CD14-positive monocyte (primary cell): ENCODE measurements around the gene IGF2BP1. TPM values are rescaled to one million over a fixed set of nuclear protein-coding genes. Genes with fewer than 3 reads are reported as not detected.

Experiments
- DNase-seq, 3 donors: peaks; one replicate each; pipeline ENCODE4 v3.0.0-alpha.2; 2011 to 2022
- H2AFZ ChIP-seq: 2 replicates; pipeline ENCODE4 v1.6.0; 2012; ENCODE audit warnings: mild to moderate bottlenecking, low read depth, low read length, inconsistent platforms; ENCODE audit not compliant: insufficient read depth, poor library complexity, severe bottlenecking
- H3K27ac ChIP-seq, 2 donors: 1 replicate in 1 of 2; 2 replicates in 1 of 2; pipeline ENCODE4 v1.5.1; 2012 to 2013; ENCODE audit warnings: low read length in 2 of 2, control low read depth in 1 of 2, inconsistent platforms in 1 of 2, low read depth in 1 of 2, mild to moderate bottlenecking in 1 of 2
- H3K27me3 ChIP-seq, 2 donors: one replicate each; pipeline versions ENCODE4 v1.6.0 to v1.6.1; 2011 to 2013; ENCODE audit warnings: low read length in 2 of 2; ENCODE audit not compliant: control insufficient read depth in 2 of 2, insufficient read depth in 2 of 2
- H3K36me3 ChIP-seq, 2 donors: replicated peaks in 1 of 2; 1 replicate in 1 of 2; 2 replicates in 1 of 2; pipeline versions ENCODE4 v1.5.1 to v1.6.1; 2012 to 2013; ENCODE audit warnings: low read length in 2 of 2, control low read depth in 1 of 2, inconsistent platforms in 1 of 2, mild to moderate bottlenecking in 1 of 2; ENCODE audit not compliant: insufficient read depth in 2 of 2, control insufficient read depth in 1 of 2
- H3K4me1 ChIP-seq, 2 donors: 1 replicate in 1 of 2; 2 replicates in 1 of 2; pipeline versions ENCODE4 v1.5.1 to v1.6.1; 2012 to 2013; ENCODE audit warnings: low read length in 2 of 2, control low read depth in 1 of 2, inconsistent platforms in 1 of 2, mild to moderate bottlenecking in 1 of 2, moderate library complexity in 1 of 2; ENCODE audit not compliant: insufficient read depth in 2 of 2, control insufficient read depth in 1 of 2
- H3K4me2 ChIP-seq: replicated peaks from 2 replicates; pipeline ENCODE3; 2012; ENCODE audit warnings: low read length, moderate library complexity, mild to moderate bottlenecking; ENCODE audit not compliant: poor library complexity, severe bottlenecking; ENCODE audit errors: extremely low read depth
- H3K4me3 ChIP-seq, 3 experiments: fragments of 200-600 bp in 1 of 3; sonication (generic) in 1 of 3; replicated peaks in 1 of 3; 1 replicate in 2 of 3; 2 replicates in 1 of 3; pipeline ENCODE4 v1.5.1; 2011 to 2013; ENCODE audit warnings: low read length in 3 of 3, mild to moderate bottlenecking in 3 of 3, control low read depth in 2 of 3, low read depth in 2 of 3, inconsistent platforms in 1 of 3, moderate library complexity in 1 of 3
- H3K79me2 ChIP-seq: 2 replicates; pipeline ENCODE4 v1.6.0; 2012; ENCODE audit warnings: mild to moderate bottlenecking, control low read depth, inconsistent platforms, low read length, moderate library complexity; ENCODE audit not compliant: insufficient read depth
- H3K9ac ChIP-seq: 2 replicates; pipeline ENCODE4 v1.6.0; 2017; ENCODE audit warnings: low read length, mild to moderate bottlenecking; ENCODE audit not compliant: insufficient read depth, poor library complexity, severe bottlenecking
- H3K9me3 ChIP-seq, 2 donors: replicated peaks in 1 of 2; 1 replicate in 1 of 2; 2 replicates in 1 of 2; pipeline versions ENCODE4 v1.5.1 to v1.6.1; 2012 to 2013; ENCODE audit warnings: low read length in 2 of 2, control low read depth in 1 of 2; ENCODE audit not compliant: control insufficient read depth in 1 of 2, insufficient read depth in 1 of 2
- H4K20me1 ChIP-seq: 2 replicates; pipeline ENCODE4 v1.6.0; 2012; ENCODE audit warnings: mild to moderate bottlenecking, low read length, control low read depth, moderate library complexity; ENCODE audit not compliant: insufficient read depth
- H3K27ac Mint-ChIP-seq, 7 donors: one replicate each; pipeline ENCODE4 v1.8.0; 2020; ENCODE audit warnings: mild to moderate bottlenecking in 7 of 7, mixed read lengths in 7 of 7, moderate library complexity in 6 of 7, inconsistent platforms in 2 of 7
- H3K27me3 Mint-ChIP-seq, 3 donors: one replicate each; pipeline ENCODE4 v1.8.0; 2021 to 2022; ENCODE audit warnings: low read depth in 3 of 3, mild to moderate bottlenecking in 3 of 3, mixed read lengths in 3 of 3, moderate library complexity in 3 of 3, inconsistent platforms in 1 of 3
- H3K36me3 Mint-ChIP-seq, 2 donors: one replicate each; pipeline ENCODE4 v1.8.0; 2020; ENCODE audit warnings: mixed read lengths in 2 of 2, inconsistent platforms in 1 of 2, mild to moderate bottlenecking in 1 of 2
- H3K4me1 Mint-ChIP-seq: one replicate; pipeline ENCODE4 v1.8.0; 2020; ENCODE audit warnings: mild to moderate bottlenecking, mixed read lengths
- H3K4me3 Mint-ChIP-seq, 2 donors: one replicate each; pipeline ENCODE4 v1.8.0; 2020; ENCODE audit warnings: mild to moderate bottlenecking in 2 of 2, mixed read lengths in 2 of 2, moderate library complexity in 1 of 2
- H3K9me3 Mint-ChIP-seq, 7 donors: one replicate each; pipeline ENCODE4 v1.8.0; 2020 to 2022; ENCODE audit warnings: mixed read lengths in 7 of 7, mild to moderate bottlenecking in 6 of 7, moderate library complexity in 6 of 7, inconsistent platforms in 2 of 7
- CTCF ChIP-seq: fragments of 200-600 bp; IDR thresholded peaks from one replicate; pipeline ENCODE4 v1.8.0; 2022; ENCODE audit warnings: antibody characterized with exemption, mild to moderate bottlenecking
- whole genome bisulfite sequencing: methylation state at CpG from one replicate; pipeline ENCODE4 v1.1.5; 2013; ENCODE audit warnings: missing lambda C conversion rate; ENCODE audit not compliant: insufficient coverage; 5-methylcytosine and 5-hydroxymethylcytosine counted together
- intact Hi-C, 2 donors: fragments of 100-400 bp; cut with micrococcal nuclease; formaldehyde crosslinking; loops; one replicate each; pipeline versions ENCODE4 v1.15.0 to v1.15.1; 2023
- polyA plus RNA-seq, 3 donors: library from polyadenylated mRNA; depleted of rRNA in 1 of 3; unstranded in 2 of 3; stranded (reverse) in 1 of 3; fragments of 300-500 nt in 2 of 3; fragments of >200 nt in 1 of 3; fragmentation: Illumina TruSeq in 2 of 3; gene quantifications; 1 replicate in 2 of 3; 2 replicates in 1 of 3; pipeline ENCODE4 v1.2.3, GENCODE V29; 2012 to 2021

IGF2BP1 gene
- polyA plus RNA-seq, 3 donors, result not detected

- no CpG with 5 or more reads among the region's 1 CpG for WGBS
- Histone ChIP-seq H3K4me3 (no peak overlapping the region), H3K36me3 (no peaks in the 10 kb centered on the region), H3K4me2 (no peak overlapping the region), H3K4me1 (no peaks in the 10 kb centered on the region), H2AFZ (no peak overlapping the region), H3K9me3 (no peaks in the 10 kb centered on the region), H3K27me3 (no peaks in the 10 kb centered on the region), H3K9ac (no peak overlapping the region), H3K27ac (no peak overlapping the region), H4K20me1 (no peaks in the 10 kb centered on the region), H3K79me2 (no peaks in the 10 kb centered on the region)
- intact Hi-C loops, result loop anchor here in 1 of 2 donors (10.0 kb wide), 1 partner anchor 153 kb away; no protein-coding TSS in a partner anchor
- peaks cover 11 to 31% (median 23%) of the 10 kb centered on the region in 3 donors for H3K27me3 Mint-ChIP-seq
- H3K36me3 Mint-ChIP-seq, result no peaks in the 10 kb centered on the region
- H3K27ac Mint-ChIP-seq, result no peak overlapping the region
- DNase-seq, result no peak
- H3K4me3 Mint-ChIP-seq, result no peak overlapping the region
- TF ChIP-seq CTCF, result no peak
- no peaks in the 10 kb centered on the region for H3K9me3 Mint-ChIP-seq
- no peaks in the 10 kb centered on the region for H3K4me1 Mint-ChIP-seq
Measured at GRCh38 chr17:49028271-49028670, 31.1 kb downstream of the IGF2BP1 start.

GRCh38 chr17:49029801-49030200 is 32.6 kb downstream of the IGF2BP1 start:
- H3K36me3 Mint-ChIP-seq, result no peaks in the 10 kb centered on the region
- no peaks in the 10 kb centered on the region for H4K20me1 ChIP-seq
- no peaks in the 10 kb centered on the region for H3K4me1 ChIP-seq
- no peak overlapping the region for H3K4me3 Mint-ChIP-seq
- no peak overlapping the region for H3K9ac ChIP-seq
- WGBS, result no CpG with 5 or more reads among the region's 3 CpGs
- H3K4me2 ChIP-seq, result no peak overlapping the region
- no peak for DNase-seq
- no peak overlapping the region for H3K4me3 ChIP-seq
- no peaks in the 10 kb centered on the region for H3K36me3 ChIP-seq
- peaks cover 11 to 30% (median 13%) of the 10 kb centered on the region in 3 donors for H3K27me3 Mint-ChIP-seq
- intact Hi-C loops, result loop anchor here in 1 of 2 donors (10.0 kb wide), 2 partner anchors 155 to 355 kb away; no protein-coding TSS in a partner anchor
- no peak overlapping the region for H2AFZ ChIP-seq
- no peaks in the 10 kb centered on the region for H3K9me3 Mint-ChIP-seq
- no peaks in the 10 kb centered on the region for H3K4me1 Mint-ChIP-seq
- no peak overlapping the region for H3K27ac ChIP-seq
- H3K9me3 ChIP-seq, result no peaks in the 10 kb centered on the region
- H3K27me3 ChIP-seq, result no peaks in the 10 kb centered on the region
- no peak overlapping the region for H3K27ac Mint-ChIP-seq
- no peaks in the 10 kb centered on the region for H3K79me2 ChIP-seq
- no peak for TF ChIP-seq CTCF
